HL-60/S4 treated with retinoic acid at 250 ng/mL for 4 days and 3 days (cell line): ENCODE results near the gene KIF13A.
"Not testable (repeated sequence)": the region's sequence is repeated elsewhere in the genome, so short reads cannot be mapped to it uniquely, and the experiment has no call there.

Experiments used
- in situ Hi-C: fragments of 300-500 bp; cut with MboI; formaldehyde crosslinking; loops from 2 replicates; pipeline ENCODE4 v1.7.0; 2022; ENCODE audit warnings: low sequenced_read_pairs

KIF13A gene

GRCh38 chr6:17817763-17818162 is 169.7 kb downstream of the KIF13A start:
- in situ Hi-C loops = loop anchor here (25.0 kb wide), 2 partner anchors 230 to 655 kb away; no protein-coding TSS in a partner anchor

GRCh38 chr6:17816921-17817611 is 170.4 kb downstream of the KIF13A start:
- in situ Hi-C loops = loop anchor here (25.0 kb wide), 2 partner anchors 230 to 655 kb away; no protein-coding TSS in a partner anchor

- in situ Hi-C loops = loop anchor here (25.0 kb wide), 2 partner anchors 226 to 651 kb away; no protein-coding TSS in a partner anchor
Observed at GRCh38 chr6:17813542-17813941, 173.9 kb downstream of the KIF13A start.

- in situ Hi-C loops = loop anchor here (25.0 kb wide), 2 partner anchors 225 to 650 kb away; no protein-coding TSS in a partner anchor
Observed at GRCh38 chr6:17812311-17812710, 175.1 kb downstream of the KIF13A start.

- in situ Hi-C loops = loop anchor here (25.0 kb wide), 2 partner anchors 221 to 646 kb away; no protein-coding TSS in a partner anchor
Observed at GRCh38 chr6:17808609-17809008, 178.8 kb downstream of the KIF13A start.

- in situ Hi-C loops = loop anchor here (25.0 kb wide), 2 partner anchors 220 to 645 kb away; no protein-coding TSS in a partner anchor
Observed at GRCh38 chr6:17807431-17807830, 180.0 kb downstream of the KIF13A start.

- in situ Hi-C loops = loop anchor here (25.0 kb wide), 2 partner anchors 216 to 641 kb away; no protein-coding TSS in a partner anchor
Observed at GRCh38 chr6:17803409-17803808, 184.0 kb downstream of the KIF13A start.

GRCh38 chr6:17798477-17799154 is 188.8 kb downstream of the KIF13A start:
- in situ Hi-C loops = no loop called here

GRCh38 chr6:17790489-17790888 is 196.9 kb downstream of the KIF13A start:
- in situ Hi-C loops = no loop called here

GRCh38 chr6:17785094-17785787 is 202.2 kb downstream of the KIF13A start:
- in situ Hi-C loops = no loop called here

GRCh38 chr6:17780061-17780460 is 207.4 kb downstream of the KIF13A start:
- in situ Hi-C loops = no loop called here

- in situ Hi-C loops = no loop called here
Observed at GRCh38 chr6:17771609-17772008, 215.8 kb downstream of the KIF13A start.

GRCh38 chr6:17768881-17769280 is 218.6 kb downstream of the KIF13A start:
- in situ Hi-C loops = no loop called here

- in situ Hi-C loops = no loop called here
Observed at GRCh38 chr6:17768388-17768787, 219.0 kb downstream of the KIF13A start.

GRCh38 chr6:17762651-17763050 is 224.8 kb downstream of the KIF13A start:
- in situ Hi-C loops = no loop called here

- in situ Hi-C loops = no loop called here
Observed at GRCh38 chr6:17758119-17758518, 229.3 kb downstream of the KIF13A start.

GRCh38 chr6:17754254-17754653 is 233.2 kb downstream of the KIF13A start:
- in situ Hi-C loops = no loop called here

- in situ Hi-C loops = not testable (repeated sequence)
Observed at GRCh38 chr6:17745324-17745723, 242.1 kb downstream of the KIF13A start.

GRCh38 chr6:17744757-17745308 is 242.6 kb downstream of the KIF13A start:
- in situ Hi-C loops = not testable (repeated sequence)

GRCh38 chr6:17744019-17744756 is 243.2 kb downstream of the KIF13A start:
- in situ Hi-C loops = no loop called here
